Activated naive CD4-positive, alpha-beta T cell treated with anti-CD3 and anti-CD28 coated beads, Interleukin-2, amount 50 U/mL, for 72 hours (primary cell): ENCODE results near the gene RRP8. TPM values are rescaled to one million over a fixed set of nuclear protein-coding genes. Genes with fewer than 3 reads are reported as not detected.

ENCODE experiments used
- ATAC-seq, 2 donors: fragments of 150-1000 bp; cut with Tn5 transposase; 2 replicates each; pipeline ENCODE4 v1.10.0; 2021; ENCODE audit warnings: mild to moderate bottlenecking in 2 of 2, moderate library complexity in 2 of 2
- DNase-seq, 2 donors: peaks; one replicate each; pipeline ENCODE4 v3.0.0; 2021 to 2022; ENCODE audit warnings: low spot score in 2 of 2
- H3K27ac Mint-ChIP-seq, 2 donors: one replicate each; pipeline ENCODE4 v1.8.0; 2022; ENCODE audit warnings: mild to moderate bottlenecking in 2 of 2, mixed read lengths in 2 of 2
- H3K36me3 Mint-ChIP-seq, 2 donors: one replicate each; pipeline ENCODE4 v1.8.0; 2022; ENCODE audit warnings: mixed read lengths in 2 of 2
- H3K9me3 Mint-ChIP-seq, 2 donors: one replicate each; pipeline ENCODE4 v1.8.0; 2022; ENCODE audit warnings: mixed read lengths in 2 of 2
- total RNA-seq, 2 donors: library from RNA; stranded (reverse); gene quantifications; one replicate each; pipeline ENCODE4 v1.2.3, GENCODE V29; 2022

The RRP8 gene
- total RNA-seq, 2 donors from 2014 or later, result 24.9 to 38.3 TPM

GRCh38 chr11:6635082-6635932 is 31.9 kb upstream of the RRP8 start:
- Mint-ChIP-seq H3K27ac (no peak overlapping the region), H3K9me3 (no peaks in the 10 kb centered on the region), H3K36me3 (no peaks in the 10 kb centered on the region)
- ATAC-seq (peak in 1 of 2 donors; percentile 26), DNase-seq (no peak)

- ATAC-seq, result no peak
- no peaks in the 10 kb centered on the region for H3K36me3 Mint-ChIP-seq
- H3K27ac Mint-ChIP-seq, result no peak overlapping the region
- DNase-seq, result no peak
- no peaks in the 10 kb centered on the region for H3K9me3 Mint-ChIP-seq
These were observed 31.1 kb upstream of the RRP8 start for GRCh38 chr11:6634534-6634933.

GRCh38 chr11:6633422-6634408 is 30.3 kb upstream of the RRP8 start:
- no peak for ATAC-seq
- no peak for DNase-seq
- H3K36me3 Mint-ChIP-seq, result no peaks in the 10 kb centered on the region
- H3K27ac Mint-ChIP-seq, result no peak overlapping the region
- H3K9me3 Mint-ChIP-seq, result no peaks in the 10 kb centered on the region

- Mint-ChIP-seq H3K9me3 (no peaks in the 10 kb centered on the region), H3K27ac (peak overlapping the region in 1 of 2 donors; percentile 25), H3K36me3 (no peaks in the 10 kb centered on the region)
- peak in 1 of 2 donors; percentile 32 for ATAC-seq
- DNase-seq, result no peak
These were observed 29.0 kb upstream of the RRP8 start for GRCh38 chr11:6632116-6633073.

GRCh38 chr11:6631361-6631890 is 28.0 kb upstream of the RRP8 start:
- Mint-ChIP-seq H3K27ac (peak overlapping the region; percentile 4 to 77), H3K9me3 (no peaks in the 10 kb centered on the region), H3K36me3 (no peaks in the 10 kb centered on the region)
- no peak for ATAC-seq
- DNase-seq, result no peak

GRCh38 chr11:6630632-6631291 is 27.3 kb upstream of the RRP8 start:
- DNase-seq (peak in 1 of 2 donors; percentile 53), ATAC-seq (no peak)
- H3K27ac Mint-ChIP-seq, result peak overlapping the region in 1 of 2 donors; percentile 78
- H3K36me3 Mint-ChIP-seq, result no peaks in the 10 kb centered on the region
- no peaks in the 10 kb centered on the region for H3K9me3 Mint-ChIP-seq

- H3K27ac Mint-ChIP-seq, result peak overlapping the region in 1 of 2 donors; percentile 78
- DNase-seq (peak in 1 of 2 donors; percentile 44), ATAC-seq (no peak)
- no peaks in the 10 kb centered on the region for H3K9me3 Mint-ChIP-seq
- no peaks in the 10 kb centered on the region for H3K36me3 Mint-ChIP-seq
These were observed 26.6 kb upstream of the RRP8 start for GRCh38 chr11:6629892-6630631.

GRCh38 chr11:6629573-6629891 is 26.1 kb upstream of the RRP8 start:
- Mint-ChIP-seq H3K27ac (no peak overlapping the region), H3K9me3 (no peaks in the 10 kb centered on the region), H3K36me3 (no peaks in the 10 kb centered on the region)
- ATAC-seq, result no peak
- DNase-seq, result no peak

GRCh38 chr11:6628526-6628925 is 25.1 kb upstream of the RRP8 start:
- Mint-ChIP-seq H3K27ac (no peak overlapping the region), H3K36me3 (no peaks in the 10 kb centered on the region), H3K9me3 (no peaks in the 10 kb centered on the region)
- ATAC-seq (no peak), DNase-seq (peak in 1 of 2 donors; percentile 40)

GRCh38 chr11:6627762-6628241 is 24.4 kb upstream of the RRP8 start:
- Mint-ChIP-seq H3K9me3 (no peaks in the 10 kb centered on the region), H3K36me3 (no peaks in the 10 kb centered on the region), H3K27ac (peak overlapping the region in 1 of 2 donors; percentile 75)
- peak; percentile 59 to 71 for ATAC-seq
- DNase-seq, result no peak

GRCh38 chr11:6626971-6627761 is 23.8 kb upstream of the RRP8 start:
- Mint-ChIP-seq H3K9me3 (no peaks in the 10 kb centered on the region), H3K36me3 (no peaks in the 10 kb centered on the region), H3K27ac (peak overlapping the region in 1 of 2 donors; percentile 75)
- peak in 1 of 2 donors; percentile 52 for DNase-seq
- ATAC-seq, result peak; percentile 11 to 13

GRCh38 chr11:6625832-6626420 is 22.5 kb upstream of the RRP8 start:
- Mint-ChIP-seq H3K36me3 (no peaks in the 10 kb centered on the region), H3K27ac (peak overlapping the region in 1 of 2 donors; percentile 49), H3K9me3 (no peaks in the 10 kb centered on the region)
- no peak for ATAC-seq
- no peak for DNase-seq

- Mint-ChIP-seq H3K9me3 (no peaks in the 10 kb centered on the region), H3K36me3 (no peaks in the 10 kb centered on the region), H3K27ac (no peak overlapping the region)
- ATAC-seq (no peak), DNase-seq (no peak)
These were observed 21.9 kb upstream of the RRP8 start for GRCh38 chr11:6625156-6625831.
